CD4-positive, alpha-beta T cell treated with Interleukin-17A for 4 hours (primary cell): ENCODE measurements around the gene CHST14.

Experiments
- DNase-seq: peaks from one replicate; pipeline ENCODE4 v3.0.0-alpha.2; 2020; ENCODE audit warnings: mixed read lengths

Gene CHST14

GRCh38 chr15:40441565-40442531 lies 28.9 kb upstream of the CHST14 start:
- peak; percentile 44 for DNase-seq

- no peak for DNase-seq
These were observed 27.5 kb upstream of the CHST14 start for GRCh38 chr15:40443255-40443654.

DNA sequence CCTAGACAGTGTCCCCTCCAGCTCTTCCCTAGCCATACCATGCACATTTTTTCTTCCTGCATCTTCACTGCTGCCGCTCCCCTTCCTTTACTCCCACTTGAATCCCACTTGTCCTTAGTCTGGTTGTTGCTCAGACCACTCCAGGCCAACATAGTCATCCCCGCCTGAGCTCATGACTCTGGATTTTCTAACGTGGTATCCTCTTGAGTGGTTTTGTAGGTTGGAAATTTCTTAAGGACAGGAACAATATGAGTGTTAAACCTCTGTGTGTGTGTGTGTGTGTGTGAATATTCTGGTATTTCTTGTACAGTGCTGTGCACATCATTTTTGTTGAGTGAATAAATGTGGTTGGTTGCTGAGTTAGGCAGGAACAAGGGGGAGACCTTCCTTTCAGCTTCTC lies 26.9 kb upstream of the CHST14 start:
- no peak for DNase-seq

DNA sequence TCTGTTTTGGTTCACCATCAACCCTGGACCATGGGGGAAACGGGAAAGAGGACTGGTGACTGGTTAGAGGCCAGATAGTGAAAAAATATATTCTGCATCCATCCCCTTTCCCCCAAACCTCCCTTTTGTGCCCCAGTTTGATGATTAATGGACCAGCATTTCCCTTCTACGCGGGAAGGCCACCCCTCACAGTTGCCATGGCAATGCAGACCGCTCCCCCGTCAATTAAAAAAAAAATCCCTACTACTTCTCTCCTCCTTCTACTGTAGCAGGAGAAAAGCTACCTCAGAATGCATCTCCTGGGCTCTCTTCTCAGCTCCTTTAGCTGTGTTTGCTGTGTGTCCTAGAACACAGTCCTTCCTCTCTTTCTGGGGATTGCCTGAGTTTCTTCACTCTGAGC lies 26.0 kb upstream of the CHST14 start:
- no peak for DNase-seq

GRCh38 chr15:40445421-40445922 lies 25.3 kb upstream of the CHST14 start:
- no peak for DNase-seq

DNA sequence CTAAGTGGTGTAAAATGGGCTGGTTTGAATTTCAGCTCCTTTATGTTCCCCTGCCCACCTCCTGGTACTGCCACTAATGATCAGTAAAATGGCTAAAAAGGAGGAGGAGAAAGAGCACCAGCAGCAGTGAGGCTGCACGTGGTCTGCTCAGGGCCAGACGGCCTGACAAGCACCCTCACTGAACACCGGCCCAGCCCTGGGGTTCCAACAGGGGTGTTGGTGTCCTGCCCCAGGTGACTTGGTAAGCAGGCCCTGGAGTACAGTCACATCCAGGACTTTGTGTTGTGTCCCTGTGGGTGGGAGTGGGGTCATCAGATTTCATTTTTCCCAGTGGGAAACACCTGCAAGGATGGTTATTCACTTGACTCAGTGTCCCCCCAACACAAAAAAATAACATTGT lies 24.6 kb upstream of the CHST14 start:
- no peak for DNase-seq

- DNase-seq: no peak
These were observed 22.4 kb upstream of the CHST14 start for GRCh38 chr15:40448354-40448753.

DNA sequence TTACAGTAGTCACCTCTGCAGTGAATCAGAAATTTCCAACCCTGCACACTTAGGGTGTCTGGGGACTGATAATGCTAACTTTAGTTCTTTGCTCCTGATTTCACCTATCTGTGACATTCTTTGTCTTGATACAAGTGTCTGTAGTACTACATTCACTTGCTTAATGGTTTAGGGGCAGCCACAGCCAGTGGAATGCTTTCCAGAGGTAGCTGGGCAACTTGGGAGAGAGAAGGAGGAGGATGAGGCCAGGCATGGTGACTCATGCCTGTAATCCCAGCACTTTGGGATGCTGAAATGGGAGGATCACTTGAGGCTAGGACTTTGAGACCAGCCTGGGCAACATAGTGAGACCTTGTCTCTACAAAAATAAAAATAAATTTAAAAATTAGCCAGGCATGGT lies 21.5 kb upstream of the CHST14 start:
- no peak for DNase-seq

DNA sequence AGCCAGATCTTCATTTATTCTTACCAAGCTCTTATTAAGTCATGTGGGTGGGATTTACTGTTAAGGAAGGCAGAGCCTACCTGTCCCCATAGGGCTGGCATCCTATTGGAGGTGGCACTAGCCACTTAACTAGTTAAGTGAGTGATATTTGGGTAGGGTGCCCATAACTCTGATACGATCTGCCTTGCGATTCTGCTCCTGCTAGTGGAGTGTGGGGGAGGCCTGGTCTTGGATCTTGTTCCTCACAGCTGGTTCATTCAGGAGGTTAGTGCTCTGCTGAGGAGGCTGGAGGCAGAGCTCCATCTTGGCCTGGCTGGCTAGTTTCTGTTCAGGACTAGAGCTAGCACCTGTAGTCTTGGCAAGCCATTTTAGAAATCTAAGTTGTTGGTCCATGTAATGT lies 20.7 kb upstream of the CHST14 start:
- no peak for DNase-seq

- DNase-seq: no peak
These were observed 19.1 kb upstream of the CHST14 start for GRCh38 chr15:40451527-40452158.

DNA sequence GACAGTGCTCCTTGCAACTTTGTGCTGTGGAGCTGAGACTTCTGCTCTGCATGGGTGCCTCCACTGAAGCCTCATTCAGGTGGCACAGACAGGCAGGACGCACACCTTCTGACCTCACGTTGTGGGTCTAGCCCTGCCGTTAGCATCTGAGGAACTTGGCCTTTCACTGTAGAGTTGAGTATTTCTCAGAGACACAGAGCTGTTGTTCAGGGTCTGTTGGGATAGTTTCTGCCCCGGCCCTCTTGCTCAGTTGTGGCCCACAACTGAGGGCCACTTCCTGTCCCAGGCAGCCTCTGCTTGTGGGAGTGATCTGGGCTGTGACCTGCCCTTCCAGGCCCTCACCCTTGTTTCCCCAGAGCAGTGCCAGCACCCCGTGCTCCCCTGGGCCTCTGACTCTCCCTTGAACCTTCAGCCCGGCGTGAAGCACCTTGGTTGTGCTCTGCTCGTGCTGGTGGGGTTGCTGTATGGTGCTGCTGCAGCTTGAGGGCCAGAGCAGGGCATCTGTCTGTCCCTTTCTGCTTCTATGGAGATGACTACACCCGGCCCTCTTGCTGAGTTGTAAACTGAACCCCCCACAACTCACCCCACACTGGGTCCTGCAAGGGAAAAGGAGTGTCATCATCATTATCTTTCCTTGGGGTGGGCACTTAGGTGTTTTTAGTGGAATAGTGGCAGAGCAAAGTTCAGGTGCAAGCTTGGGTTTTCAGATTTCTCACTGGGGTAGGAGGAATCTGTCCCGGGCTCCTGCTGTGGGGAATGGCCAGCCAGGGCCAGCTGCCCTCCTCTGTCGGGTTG lies 18.3 kb upstream of the CHST14 start:
- DNase-seq: peak; percentile 24

DNA sequence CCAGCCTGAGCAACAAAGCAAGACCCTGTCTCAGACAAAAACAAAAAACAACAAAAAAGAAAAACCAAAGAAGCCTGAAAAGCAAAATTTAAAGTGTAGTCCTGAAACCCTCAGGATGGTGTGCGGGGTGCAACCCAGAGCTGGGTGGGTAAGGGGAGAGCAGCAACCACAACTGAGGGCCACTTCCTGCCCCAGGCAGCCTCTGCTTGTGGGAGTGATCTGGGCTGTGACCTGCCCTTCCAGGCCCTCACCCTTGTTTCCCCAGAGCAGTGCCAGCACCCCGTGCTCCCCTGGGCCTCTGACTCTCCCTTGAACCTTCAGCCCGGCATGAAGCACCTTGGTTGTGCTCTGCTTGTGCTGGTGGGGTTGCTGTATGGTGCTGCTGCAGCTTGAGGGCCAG lies 16.8 kb upstream of the CHST14 start:
- DNase-seq: peak; percentile 68

DNA sequence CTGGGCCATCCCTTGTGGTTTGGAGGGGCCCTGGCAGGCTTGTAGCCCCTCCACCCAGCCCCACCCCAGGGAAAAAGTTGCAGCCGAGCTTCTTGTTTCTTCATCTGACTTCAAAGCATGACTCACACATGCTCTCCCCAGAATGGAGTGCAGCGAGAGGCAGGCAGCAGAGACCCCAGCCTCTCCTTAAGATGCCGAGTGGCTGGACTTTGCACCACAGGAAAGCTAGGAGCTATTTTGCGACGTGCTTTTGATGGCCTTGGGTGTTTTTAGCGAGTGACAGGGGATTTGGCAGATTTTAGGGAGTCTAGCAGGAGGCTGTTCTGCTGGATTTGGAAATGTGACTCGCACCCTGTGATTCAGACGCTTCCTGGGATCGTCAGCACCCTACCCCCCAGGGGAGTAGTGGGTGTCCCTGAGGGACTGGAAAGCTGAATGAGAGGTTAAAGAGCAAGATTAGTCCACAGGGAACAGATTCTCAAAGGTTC lies 15.8 kb upstream of the CHST14 start:
- peak; percentile 62 for DNase-seq

GRCh38 chr15:40456299-40456712 lies 14.5 kb upstream of the CHST14 start:
- DNase-seq: no peak

DNA sequence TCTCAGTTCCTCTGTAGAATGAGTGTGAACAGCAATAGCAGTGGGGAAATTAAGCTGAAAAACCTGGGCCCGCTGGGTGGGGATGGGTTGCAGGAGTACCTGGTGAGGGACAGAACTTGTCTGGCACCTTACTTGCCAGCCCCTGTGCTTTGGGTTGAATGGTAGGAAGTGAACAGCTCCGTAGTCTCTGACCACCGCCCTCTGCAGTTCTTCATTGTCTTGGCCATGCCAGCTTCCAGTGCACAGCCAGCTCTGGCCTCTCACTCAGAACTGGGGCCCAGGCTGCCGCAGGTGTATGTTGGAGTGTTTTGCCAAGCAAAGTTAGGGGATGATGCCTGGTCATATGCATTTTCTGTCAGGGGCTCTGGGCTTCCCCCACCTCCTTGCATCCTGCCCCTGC lies 14.0 kb upstream of the CHST14 start:
- no peak for DNase-seq

- DNase-seq: no peak
These were observed 12.1 kb upstream of the CHST14 start for GRCh38 chr15:40458495-40459371.

- no peak for DNase-seq
These were observed 11.3 kb upstream of the CHST14 start for GRCh38 chr15:40459391-40460015.

DNA sequence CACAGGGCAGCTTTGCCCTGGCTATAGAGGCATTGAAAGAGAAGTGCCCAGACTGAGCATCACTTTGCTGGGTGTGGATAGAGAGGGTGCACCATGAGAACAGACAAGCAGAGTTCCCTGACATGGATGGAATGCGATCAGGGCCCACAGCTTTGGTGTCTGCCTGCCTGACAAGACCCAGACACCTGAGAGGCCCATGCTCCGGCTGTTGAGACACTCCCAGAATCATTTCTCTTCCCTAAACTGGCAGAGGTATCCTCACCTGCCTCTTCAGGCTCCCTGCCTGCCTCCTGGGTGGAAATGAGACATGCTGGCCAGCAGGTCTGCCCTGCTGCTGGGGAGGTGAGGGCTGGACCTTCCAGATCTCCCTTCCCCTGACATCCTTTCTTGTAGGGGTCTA lies 10.4 kb upstream of the CHST14 start:
- DNase-seq: no peak

DNA sequence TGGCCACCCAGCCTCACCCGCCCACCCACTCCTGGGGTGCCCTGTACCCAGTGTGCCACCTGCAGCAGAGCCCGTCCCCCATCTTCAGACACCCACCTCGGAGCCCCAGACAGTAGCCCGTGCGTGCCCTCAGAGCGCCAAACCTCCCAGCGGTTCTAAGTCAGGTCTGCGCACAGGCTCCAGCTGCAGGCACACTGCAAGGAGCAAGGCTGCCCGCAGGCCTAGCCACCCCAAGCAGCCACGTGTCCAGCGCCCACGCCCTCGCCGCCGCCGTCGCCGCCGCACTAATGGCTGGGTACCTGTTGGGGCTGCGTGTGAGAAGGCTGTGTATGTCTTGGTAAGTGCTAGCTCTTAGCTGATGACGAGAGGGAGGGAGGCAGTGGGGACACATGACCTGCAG lies 8.8 kb upstream of the CHST14 start:
- DNase-seq: no peak

DNA sequence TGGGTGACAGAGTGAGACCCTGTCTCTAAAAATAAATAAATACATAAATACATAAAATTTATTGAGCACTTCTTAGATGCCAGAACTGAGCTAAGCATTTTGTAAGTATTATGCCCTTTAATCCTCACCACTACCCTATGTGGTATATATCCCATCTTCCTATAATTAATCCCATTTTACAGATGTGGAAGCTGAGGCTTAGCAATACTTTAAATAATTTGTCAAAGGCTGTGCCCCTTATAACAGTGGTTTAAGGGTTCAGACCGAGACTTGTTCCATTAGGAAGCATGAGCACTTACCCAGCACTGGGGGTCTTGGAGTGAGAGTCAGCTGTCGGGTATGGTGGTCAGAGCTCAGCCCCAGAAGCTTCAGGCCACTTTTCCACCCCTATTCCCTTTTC lies 7.5 kb upstream of the CHST14 start:
- no peak for DNase-seq

- no peak for DNase-seq
These were observed 6.8 kb upstream of the CHST14 start for GRCh38 chr15:40463886-40464545.
